CD4-positive, alpha-beta T cell treated with Interleukin-21 for 1 hour (primary cell): Measurements from ENCODE around the gene TNFRSF6B.
"Not testable (repeated sequence)": the region's sequence is repeated elsewhere in the genome, so short reads cannot be mapped to it uniquely, and the experiment has no call there.

Experiments
- DNase-seq: peaks from one replicate; pipeline ENCODE4 v3.0.0-alpha.2; 2020

TNFRSF6B gene

DNA sequence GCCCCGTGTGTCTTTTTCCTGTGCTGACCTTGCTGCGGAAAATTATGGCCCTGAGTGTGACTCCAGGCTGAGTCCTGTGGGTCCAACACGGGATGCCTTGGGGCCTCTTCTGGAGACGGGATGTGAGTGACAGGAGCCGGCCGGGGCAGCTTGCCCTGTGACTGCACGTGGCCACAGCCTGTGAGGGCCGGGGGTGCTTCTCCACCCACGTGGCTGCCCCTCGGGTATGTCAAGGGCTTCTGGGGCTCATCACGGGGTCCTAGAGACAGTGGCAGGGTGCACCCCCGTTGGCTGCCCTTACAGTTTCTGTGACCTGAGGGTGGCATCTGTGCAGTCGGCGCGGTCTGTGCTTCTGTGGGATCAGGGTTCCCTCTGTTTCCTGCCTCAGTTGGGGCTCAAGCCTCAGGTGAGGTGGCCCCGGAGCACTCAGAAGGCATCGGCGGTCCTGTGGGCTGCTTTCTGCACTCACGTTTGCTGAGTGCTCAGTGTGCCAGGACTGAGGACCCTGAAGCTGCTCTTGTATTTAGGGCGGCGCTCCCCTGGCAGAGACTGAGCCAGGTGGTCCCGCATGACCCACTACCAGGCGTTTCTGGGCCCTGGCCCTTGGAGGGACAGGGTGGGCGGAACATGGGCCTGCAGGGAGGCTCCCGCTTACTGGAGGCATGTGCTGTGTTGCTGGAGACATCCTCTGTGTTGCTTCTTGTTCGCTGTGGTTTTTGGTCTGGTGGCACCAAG lies 33.0 kb upstream of the TNFRSF6B start:
- no peak for DNase-seq

DNA sequence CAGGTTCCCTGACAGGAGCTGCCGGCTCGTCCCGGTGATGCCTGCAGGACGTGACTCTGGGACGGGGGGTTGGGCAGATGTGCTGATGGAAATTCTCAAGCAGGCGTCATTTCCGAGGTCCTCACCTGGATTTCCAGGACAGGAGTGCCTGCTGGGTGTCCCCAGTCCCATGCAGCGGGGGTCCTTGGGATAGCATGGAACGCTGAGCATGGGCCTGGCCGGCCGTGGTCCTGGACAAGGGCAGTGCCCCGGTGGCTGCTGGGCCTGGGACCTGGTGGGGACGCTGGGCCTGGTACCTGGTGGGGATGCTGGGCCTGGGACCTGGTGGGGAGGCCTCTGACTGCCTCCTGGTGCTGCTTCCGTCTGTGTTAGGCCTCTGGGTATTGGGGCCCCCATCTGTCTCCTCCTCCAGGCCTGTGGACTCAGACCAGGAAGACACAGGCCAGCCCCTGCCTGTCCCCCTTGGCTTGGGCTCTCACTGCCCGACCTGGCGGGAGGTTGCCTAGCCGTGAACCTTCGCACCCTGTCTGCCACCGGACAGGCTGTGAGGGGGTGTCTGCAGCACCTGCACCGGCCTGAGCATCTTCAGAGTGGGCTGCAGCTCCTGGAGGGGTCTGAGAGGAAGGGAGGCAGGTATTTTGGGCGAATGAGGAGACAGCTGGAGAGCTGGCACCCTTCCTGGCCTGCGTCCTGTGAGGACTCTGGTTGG lies 32.2 kb upstream of the TNFRSF6B start:
- no peak for DNase-seq

DNA sequence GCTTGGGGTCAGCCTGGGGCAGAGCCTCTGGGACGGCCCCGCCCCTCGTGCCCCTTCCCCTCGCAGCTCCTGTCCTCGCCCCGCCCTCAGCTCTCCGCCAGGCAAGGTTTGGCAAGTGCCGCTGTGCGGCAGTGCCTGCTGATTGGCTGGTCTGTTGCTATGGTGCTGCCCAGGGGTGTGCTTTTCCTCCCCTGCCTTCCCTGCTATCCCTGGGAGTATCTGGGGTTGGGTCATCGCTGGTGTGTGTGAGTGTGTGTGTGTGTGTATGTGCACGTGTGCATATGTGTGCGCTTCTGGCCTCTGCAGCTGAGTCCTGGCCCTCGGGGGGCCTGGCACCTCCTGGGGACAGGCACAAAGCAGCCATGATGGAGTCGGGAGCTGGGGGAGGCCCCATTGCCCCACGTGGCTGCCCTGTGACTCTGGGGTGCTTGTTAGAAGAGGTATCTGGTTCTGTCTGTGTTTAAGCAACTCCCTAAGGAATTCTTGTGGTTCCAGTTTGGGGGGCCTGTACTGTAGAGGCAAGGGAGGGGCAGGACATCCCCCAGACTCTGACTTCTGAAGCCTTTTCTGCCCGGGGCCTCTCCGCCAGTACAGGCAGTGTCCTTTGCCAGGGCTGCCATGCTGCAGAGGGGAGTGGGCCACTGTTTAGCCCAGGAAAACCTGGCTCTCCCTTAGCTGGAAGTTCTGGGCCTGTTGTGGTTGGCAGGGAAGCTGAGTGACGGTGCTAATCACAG lies 31.4 kb upstream of the TNFRSF6B start:
- no peak for DNase-seq

DNA sequence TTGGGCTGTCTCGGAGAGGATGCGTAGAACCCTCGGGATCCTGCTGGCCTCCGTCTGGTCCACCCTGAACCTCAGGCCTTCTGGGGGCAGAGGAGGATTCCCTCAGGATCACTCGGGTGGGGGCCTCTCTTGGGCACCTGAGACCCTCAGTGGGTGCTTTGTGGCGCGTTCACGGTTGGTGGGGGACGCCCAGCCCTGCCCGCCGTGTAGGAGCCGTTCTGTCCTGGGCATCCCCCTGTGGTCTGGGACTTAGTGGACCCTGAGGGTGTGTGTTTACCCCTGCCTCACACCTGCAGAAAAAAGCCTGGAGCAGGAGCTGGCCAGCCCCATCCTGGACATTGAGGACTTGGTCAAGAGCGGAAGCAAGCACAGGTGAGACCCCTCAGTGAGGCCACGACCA lies 30.7 kb upstream of the TNFRSF6B start:
- no peak for DNase-seq

DNA sequence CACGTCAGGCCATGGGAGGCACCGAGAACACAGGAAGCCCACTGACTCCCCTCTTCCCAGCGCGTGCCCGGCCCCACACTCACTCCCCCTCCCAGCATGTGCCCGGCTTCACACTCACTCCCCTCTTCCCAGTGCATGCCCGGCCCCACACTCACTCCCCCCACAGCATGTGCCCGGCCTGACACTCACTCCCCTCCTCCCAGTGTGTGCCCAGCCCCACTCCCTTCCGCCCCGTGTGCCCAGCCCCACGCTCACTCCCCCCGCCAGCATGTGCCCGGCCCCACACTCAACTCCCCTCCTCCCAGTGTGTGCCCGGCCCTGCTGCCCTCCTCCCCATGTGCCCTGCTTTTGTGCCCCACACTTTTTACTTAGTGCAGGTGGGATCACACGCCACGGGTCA lies 28.6 kb upstream of the TNFRSF6B start:
- no peak for DNase-seq

DNA sequence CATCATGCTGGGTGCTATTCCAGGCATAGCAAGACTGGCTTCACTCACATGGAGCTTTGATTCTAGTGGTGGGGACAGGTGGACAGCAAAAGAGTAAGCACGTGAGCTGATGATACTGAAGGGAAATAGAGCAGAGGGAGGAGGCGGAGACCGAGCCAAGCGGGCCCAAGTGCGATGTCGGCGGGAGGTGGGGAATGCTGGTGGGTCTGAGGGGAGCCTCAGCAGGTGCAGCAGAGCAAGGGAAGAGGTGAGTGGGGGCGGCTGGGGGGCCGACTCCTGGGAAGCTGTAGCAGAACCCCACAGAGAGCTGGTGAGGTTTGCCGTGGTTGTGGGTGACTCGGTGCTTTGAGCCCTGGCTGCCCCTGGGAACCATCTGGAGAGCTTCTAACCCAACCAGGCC lies 28.1 kb upstream of the TNFRSF6B start:
- DNase-seq = no peak

DNA sequence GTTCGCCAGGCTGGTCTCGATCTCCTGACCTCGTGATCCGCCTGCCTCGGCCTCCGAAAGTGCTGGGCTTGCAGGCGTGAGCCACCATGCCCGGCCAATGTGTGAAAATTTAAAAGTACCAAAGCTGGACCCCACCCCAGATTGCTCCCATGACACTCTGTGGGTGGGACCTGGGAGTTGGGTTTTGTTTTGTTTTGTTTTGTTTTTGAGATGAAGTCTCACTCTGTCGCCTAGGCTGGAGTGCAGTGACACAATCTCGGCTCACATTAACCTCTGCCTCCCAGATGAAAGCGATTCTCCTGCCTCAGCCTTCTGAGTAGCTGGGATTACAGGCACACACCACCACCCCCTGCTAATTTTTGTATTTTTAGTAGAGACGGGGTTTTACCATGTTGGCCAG lies 24.8 kb upstream of the TNFRSF6B start:
- not testable (repeated sequence) for DNase-seq

DNA sequence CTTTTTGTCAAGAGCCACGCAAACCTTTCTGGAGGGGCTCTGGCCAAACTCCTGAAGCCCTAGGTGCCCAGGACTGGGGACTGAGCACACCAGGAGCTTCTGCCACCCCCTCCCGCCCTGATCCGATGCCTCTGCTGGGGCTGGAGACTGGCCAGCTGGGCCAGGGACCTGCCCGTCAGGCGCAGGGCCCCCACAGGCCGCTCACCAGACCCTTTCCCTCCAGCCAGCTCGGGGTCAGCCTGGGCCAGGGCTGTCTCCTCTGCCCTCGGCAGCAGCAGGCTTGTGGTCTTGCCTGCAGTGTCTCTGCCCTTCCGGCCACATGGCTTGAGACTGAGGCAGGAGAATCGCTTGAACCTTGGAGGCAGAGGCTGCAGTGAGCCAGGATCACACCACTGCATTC lies 23.8 kb upstream of the TNFRSF6B start:
- DNase-seq = no peak

DNA sequence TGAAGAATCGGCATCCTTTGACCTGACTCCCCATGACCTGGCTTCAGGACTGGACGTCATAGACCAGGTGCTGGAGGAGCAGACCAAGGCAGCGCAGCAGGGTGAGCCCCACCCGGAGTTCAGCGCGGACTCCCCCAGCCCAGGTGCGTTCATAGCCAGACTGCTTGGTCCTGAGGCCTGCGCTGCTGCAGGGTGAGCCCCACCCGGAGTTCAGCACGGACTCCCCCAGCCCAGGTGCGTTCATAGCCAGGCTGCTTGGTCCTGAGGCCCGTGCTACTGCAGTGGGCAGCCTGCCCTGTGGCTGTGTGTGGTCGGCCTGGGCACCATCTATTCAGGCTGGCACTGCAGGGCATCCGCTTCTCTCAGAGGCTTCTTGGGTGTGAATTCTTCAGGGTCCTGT lies 22.5 kb upstream of the TNFRSF6B start:
- DNase-seq = no peak

DNA sequence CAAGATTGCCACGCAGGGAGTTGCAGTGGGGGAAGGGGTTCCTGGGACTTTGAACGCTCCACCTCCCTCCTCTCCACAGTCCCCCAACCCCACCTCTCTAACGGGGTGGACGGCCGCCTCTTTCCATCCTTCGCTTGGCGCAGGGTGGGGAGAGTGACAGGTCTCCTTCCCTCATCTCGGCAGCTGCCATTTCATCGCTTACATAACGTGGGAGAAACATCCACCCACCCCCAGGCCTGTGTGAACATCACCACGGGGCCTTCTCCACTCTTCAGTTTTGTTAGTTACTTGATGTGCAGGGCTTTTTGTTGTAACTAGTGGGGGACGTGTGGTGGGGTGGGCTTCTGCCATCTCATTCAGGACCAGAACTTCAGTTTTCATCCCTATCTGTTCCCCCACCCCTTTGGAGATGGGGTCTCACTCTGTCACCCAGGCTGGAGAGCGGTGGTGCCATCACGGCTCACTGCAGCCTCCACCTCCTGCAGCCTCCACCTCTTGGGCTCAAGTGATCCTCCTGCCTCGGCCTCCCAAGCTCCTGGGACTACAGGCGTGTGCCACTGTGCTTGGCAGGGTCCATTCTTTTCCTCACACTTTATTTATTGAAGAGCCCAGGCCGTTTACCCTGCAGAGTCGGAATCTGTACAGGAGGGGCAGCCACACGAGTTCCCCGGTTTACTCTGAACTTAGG lies 20.6 kb upstream of the TNFRSF6B start:
- no peak for DNase-seq

DNA sequence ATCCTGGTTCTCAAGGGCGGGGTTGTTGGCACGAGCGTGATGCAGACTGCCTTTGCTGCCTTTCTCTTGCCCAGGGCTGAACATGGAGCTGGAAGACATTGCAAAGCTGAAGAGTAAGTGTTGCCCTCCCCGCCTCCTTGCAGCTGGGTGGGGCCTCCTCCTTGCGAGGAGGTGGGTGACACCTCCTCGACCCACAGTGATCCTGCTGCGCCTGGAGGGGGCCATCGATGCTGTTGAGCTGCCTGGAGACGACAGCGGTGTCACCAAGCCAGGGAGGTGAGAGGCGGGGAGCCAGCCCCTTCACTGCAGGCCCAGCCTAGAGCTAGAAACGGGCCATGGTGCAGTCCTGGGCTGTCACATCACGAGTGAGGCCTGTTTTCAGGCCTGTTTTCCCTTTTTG lies 18.4 kb upstream of the TNFRSF6B start:
- DNase-seq = no peak

DNA sequence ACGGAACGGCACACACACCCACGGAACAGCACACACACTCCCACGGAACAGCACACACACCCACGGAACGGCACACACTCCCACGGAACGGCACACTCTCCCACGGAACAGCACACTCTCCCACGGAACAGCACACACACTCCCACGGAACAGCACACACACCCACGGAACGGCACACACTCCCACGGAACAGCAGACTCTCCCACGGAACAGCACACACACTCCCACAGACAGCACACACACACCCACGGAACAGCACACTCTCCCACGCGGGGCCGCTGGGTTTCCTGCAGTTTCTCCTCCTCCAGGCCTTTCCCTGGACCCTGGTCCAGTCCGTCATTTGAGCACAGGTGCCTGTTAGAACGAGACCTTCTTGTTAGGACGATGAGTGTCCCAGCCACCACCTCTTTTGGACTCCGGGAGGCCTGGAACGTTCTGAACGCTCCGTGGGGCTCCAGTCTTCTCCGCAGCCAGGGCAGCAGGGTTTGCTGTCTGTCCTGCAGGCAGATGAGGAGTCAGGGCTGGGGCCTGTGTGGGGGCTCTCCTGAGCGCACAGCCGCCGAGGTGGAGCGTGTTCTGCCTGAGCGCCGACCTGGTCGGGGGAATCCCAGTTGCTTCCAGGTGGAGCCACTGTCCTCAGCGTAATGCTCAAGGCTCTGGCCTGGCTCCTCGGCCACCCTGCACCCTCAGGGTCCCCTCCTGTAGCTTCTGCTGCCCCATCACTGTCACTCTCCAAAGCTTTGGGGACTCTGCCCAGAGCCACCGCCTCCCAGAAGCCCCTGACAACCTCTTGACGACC lies 17.6 kb upstream of the TNFRSF6B start:
- no peak for DNase-seq

DNA sequence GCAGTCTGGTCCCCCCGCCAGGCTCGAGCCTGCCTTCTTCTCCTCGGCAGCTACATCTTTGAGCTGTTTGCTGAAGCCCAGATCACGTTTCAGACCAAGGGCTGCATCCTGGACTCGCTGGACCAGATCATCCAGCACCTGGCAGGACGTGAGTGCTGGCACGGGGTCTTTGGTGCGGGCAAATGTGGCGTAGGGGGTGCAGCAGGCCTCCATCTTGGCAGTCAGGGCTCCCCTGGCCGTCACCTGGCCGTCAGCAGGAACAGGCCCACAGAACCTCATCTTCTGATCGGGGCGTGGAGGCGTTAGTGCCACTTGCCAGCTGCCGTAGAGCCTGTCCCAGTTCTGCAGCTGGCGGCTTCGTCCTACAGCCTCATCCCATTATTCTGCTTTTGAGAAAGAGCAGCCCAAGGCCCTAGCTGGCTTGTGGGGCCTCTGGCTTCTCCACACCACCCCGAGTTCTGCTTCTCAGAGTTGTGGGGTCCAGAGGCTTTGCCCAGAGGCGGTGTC lies 16.6 kb upstream of the TNFRSF6B start:
- DNase-seq = no peak

DNA sequence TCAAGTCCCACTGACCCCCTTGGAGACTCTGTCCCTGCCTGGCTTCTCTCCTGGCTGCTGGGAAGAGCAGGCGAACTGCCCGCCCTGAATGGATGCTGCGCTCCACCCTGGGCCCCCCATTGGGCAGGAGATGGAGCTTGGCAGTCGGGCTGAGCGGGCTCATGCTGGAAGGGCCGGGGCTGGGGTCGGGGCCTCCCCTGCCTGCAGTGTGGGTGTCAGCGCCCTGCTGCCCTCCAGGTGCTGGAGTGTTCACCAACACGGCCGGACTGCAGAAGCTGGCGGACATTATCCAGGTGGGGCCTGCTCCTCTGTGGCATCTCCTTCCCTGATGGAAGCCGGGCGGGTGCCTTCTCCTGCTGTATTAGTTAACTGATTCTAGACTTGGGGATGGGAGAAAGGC lies 16.0 kb upstream of the TNFRSF6B start:
- no peak for DNase-seq

DNA sequence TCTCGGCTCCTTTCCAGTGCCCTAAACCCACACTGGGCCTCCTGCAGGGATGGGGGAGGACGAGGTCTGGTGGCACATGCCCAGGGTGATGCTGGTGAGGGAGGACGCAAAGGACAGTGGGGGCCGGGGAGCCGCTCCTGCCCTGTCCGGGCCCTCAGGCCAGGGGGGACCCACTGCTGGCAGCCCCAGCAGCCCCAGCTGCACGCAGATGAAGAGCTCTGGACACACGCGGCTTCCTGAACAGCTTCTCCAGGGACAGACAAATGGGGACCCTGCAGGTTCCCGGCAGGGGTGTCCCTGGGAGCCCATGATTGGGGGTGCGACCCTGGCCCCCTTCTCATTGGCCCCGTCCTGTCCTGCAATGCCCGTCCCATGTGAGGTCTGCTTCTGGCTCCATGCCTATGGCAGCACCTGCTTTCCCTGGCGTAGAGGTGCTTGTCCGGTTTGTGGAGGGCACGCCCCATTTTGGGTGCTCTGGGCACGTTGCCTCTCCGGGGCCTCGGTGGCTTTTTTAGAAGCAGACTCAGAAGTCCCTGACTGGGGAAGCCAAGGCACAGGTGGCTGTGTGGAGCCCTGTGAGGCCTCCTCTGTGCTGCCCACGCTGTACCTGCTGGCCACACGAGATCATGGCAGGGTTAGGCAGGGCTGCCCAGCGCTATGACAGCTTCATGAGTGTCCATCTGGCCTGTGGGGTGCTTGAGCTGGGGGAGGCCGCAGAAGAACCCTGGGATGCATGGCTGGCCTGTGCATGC lies 15.4 kb upstream of the TNFRSF6B start:
- DNase-seq = no peak

DNA sequence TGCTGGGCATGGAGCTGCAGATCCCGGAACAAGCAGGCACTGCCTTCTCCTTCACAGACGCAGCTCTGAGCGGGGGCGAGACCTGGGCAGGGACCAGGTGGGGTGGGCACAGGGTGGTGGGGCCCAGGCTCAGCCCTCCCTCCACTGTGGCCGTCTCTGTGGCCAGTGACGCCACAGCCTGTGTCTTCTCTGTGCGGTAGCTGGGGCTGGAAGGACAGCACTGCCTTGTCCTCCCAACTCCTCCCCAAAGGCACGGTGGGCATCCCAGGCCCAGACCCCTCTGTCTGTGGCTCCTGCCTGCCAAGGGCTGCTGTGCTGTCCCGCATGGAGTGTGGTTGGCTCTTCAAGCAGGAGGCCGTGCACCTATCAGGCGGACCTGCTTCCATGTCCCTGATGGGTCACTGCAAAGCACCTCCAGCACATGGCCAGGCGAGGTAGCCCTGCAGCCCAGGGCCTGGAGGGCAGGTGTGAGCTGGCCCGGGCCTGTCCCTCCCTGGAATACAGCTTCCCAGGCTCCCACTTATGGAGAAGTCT lies 14.8 kb upstream of the TNFRSF6B start:
- DNase-seq = no peak

DNA sequence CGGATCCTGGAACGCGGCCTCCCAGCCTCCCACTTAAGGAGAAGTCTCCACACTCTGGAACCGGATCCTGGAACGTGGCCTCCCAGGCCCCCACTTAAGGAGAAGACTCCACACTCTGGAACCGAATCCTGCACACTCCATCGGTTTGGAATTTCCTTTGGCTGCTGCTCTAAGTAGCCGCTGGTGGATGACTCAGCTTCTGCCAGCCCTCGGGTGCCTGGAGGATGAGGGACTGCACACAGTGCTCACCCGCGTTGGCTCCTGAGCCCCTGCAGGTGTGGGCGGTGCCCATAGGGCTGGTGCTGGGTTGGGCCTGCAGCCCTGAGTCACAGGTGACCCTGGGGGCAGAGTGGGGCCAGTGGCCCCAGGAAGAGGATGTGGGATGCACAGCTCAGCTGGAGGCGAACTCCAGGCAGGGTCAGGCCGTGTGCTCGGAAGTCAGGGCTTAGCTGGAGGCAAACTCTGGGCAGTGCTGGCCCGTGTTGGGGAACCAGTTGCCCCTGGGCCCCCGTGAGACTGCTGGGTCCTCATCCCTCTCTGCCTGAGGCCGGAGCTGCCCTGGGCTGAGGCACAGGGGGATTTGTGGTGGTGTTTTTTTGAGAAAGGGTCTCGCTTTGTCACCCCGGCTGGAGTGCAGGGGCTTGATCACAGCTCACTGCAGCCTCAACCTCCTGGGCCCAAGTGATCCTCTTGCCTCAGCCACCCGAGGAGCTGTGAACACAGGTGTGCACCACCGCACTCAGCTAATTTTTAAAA lies 13.9 kb upstream of the TNFRSF6B start:
- DNase-seq = no peak

DNA sequence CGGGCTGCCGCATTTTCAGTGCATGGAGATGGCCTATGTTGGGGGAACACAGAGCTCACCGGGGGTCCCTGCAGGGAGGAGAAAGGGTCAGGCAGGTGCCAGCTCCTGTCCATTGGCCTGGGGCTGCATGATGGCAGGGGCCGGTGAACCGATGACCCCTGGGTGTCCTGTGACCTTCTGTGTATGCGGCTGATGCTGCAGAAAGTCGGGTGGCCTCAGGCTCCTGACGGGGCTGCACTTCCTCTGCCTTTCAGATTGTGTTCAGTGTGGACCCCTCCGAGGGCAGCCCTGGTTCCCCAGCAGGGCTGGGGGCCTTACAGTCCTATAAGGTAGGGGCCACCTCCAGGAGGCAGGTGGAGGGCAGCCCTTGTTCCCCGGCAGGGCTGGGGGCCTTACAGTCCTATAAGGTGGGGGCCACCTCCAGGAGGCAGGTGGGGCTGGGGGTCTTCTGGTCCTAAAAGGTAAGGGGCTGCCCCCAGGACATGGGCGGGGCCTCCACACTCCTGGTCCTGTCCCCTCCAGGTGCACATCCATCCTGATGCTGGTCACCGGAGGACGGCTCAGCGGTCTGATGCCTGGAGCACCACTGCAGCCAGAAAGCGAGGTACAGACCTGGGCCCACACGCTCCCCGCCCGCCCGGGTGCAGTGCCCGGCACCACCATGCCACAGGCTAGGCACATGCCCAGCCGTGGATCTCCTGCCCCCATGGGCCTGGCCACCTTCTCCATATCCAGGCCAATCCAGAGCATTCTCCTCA lies 11.0 kb upstream of the TNFRSF6B start:
- no peak for DNase-seq

DNA sequence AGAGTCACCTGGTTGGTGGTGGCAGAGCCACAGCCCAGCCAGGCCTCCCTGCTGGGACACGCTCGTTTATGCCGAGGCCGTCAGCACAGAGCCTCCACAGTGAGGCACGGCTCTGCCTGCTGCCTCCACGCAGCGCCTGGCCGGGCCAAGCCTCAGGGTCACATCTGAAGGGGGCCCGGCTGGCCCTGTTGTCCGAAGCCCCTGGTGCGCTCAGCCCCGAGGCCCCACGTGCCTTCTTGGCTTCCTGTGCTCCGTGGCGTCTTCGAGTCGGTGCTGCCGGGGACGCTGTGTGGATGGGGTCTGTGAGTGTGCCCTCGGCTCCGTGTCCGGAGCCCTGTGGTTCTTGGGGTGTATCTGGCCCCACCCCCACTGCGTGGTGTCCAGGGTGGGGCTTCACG lies 10.4 kb upstream of the TNFRSF6B start:
- DNase-seq = no peak
